HG03520 (cell line): ENCODE results near the gene FYB1.
"Not testable (repeated sequence)": the region's sequence is repeated elsewhere in the genome, so short reads cannot be mapped to it uniquely, and the experiment has no call there.

Experiments
- ATAC-seq: cut with Tn5 transposase; IDR thresholded peaks from one replicate; pipeline ENCODE4 v1.9.1; 2021; ENCODE audit warnings: mild to moderate bottlenecking, moderate library complexity; ENCODE audit not compliant: unreplicated experiment

Gene FYB1, protein sequence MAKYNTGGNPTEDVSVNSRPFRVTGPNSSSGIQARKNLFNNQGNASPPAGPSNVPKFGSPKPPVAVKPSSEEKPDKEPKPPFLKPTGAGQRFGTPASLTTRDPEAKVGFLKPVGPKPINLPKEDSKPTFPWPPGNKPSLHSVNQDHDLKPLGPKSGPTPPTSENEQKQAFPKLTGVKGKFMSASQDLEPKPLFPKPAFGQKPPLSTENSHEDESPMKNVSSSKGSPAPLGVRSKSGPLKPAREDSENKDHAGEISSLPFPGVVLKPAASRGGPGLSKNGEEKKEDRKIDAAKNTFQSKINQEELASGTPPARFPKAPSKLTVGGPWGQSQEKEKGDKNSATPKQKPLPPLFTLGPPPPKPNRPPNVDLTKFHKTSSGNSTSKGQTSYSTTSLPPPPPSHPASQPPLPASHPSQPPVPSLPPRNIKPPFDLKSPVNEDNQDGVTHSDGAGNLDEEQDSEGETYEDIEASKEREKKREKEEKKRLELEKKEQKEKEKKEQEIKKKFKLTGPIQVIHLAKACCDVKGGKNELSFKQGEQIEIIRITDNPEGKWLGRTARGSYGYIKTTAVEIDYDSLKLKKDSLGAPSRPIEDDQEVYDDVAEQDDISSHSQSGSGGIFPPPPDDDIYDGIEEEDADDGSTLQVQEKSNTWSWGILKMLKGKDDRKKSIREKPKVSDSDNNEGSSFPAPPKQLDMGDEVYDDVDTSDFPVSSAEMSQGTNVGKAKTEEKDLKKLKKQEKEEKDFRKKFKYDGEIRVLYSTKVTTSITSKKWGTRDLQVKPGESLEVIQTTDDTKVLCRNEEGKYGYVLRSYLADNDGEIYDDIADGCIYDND

GRCh38 chr5:39219437-39219836 is at the start of gene FYB1:
Gene FYB1 (minus strand): TSS chr5:39219563. CDS start chr5:39202960, 16,603 bp downstream.
- no peak for ATAC-seq

GRCh38 chr5:39267186-39267585 is 47.8 kb upstream of the FYB1 start:
- no peak for ATAC-seq

- no peak for ATAC-seq
Observed at GRCh38 chr5:39266442-39266841, 47.1 kb upstream of the FYB1 start.

DNA sequence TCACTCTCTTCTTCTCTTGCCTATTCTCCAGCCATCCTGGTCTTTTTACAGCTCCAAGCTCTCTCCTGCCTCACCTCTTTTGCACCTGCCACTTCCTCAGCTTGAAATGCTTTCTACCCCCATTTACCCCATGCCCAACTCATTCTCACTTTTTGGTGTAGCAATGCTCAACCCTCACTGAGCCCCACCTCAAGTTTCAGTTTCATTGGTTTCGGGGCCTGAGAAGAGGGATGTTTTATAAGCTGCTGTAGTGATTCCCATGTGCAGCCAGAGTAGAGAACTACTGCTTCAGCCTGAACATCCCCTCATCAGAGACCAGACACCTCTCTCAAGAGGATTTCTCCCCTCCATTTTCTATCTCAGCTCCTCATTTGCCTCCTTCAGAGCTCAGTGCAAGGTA is 45.2 kb upstream of the FYB1 start:
- peak; percentile 81 for ATAC-seq

- ATAC-seq = no peak
Observed at GRCh38 chr5:39262981-39263380, 43.6 kb upstream of the FYB1 start.

DNA sequence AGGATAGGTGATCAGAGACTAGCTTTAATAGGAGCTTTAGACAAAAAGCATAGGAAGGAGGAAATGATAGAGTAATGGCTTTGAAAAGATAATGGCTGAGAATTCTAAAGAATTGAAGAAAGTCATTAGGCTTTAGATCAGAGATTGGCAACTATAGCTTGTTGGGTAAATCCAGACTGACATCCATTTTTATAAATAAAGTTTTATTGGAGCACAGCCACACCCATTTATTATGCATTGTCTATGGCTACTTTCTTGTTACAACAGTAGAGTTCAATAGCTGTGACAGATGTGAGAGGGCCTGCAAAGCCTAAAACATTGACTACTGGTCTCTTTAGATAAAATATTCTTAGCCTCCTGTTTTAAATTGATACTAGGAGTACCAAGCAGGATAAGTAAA is 40.7 kb upstream of the FYB1 start:
- ATAC-seq = no peak

- no peak for ATAC-seq
Observed at GRCh38 chr5:39257554-39257953, 38.2 kb upstream of the FYB1 start.

- no peak for ATAC-seq
Observed at GRCh38 chr5:39256477-39257235, 37.3 kb upstream of the FYB1 start.

- no peak for ATAC-seq
Observed at GRCh38 chr5:39255406-39255805, 36.0 kb upstream of the FYB1 start.

DNA sequence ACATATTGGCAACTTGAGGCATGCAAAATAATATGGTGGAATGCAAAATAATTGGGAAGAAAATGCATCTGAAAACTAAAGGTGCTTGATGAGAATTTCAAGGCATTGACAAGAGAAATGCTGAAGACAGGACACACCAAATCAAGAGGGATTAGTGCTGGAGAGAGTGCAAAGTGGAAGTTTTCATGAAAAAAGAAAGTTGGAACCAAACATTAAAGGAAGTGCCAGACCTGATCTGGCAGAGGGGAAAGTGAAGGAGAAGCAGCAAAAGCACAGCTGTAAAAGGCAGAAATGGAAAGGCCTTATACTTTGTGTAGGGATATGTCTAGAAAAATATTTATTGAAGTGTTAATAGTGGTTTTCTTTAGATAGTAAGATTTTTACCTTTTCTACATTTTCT is 35.3 kb upstream of the FYB1 start:
- no peak for ATAC-seq

DNA sequence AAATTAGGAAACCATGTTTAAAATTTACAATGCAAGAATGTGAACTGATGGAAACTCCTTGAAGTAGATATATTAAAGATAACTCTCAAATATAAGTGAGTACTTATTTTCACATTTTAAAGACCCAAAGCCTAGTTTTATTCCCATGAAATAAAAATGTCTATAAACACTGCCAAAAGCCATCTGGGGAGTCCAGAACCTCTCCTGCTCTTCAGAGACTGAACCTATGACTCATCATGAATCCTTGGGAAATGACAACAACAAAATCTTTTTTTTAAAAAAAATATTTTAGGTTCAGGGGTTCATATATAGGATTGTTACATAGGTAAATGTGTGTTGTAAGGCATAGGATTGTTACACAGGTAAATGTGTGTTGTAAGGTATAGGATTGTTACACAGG is 33.8 kb upstream of the FYB1 start:
- no peak for ATAC-seq

GRCh38 chr5:39249564-39250274 is 30.4 kb upstream of the FYB1 start:
- ATAC-seq = no peak

DNA sequence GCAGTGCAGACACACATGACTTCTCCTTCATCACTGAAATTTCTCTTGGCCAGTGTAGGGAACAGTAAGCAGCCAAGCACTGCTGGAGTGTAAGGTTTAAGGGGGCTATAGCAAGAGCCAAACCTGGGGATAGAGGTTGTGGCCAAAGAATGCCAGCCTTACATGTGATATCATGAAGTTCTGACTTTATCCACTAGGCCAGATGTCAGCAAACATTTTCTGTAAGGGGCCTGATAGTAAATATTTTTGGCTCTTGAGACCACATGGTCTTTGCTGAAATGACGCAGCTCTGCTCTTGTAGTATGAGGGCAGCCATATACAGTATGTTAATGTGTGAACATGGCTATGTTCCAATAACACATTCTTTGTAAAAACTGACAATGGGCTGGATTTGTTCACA is 29.7 kb upstream of the FYB1 start:
- ATAC-seq = no peak

- no peak for ATAC-seq
Observed at GRCh38 chr5:39240750-39241149, 21.4 kb upstream of the FYB1 start.

DNA sequence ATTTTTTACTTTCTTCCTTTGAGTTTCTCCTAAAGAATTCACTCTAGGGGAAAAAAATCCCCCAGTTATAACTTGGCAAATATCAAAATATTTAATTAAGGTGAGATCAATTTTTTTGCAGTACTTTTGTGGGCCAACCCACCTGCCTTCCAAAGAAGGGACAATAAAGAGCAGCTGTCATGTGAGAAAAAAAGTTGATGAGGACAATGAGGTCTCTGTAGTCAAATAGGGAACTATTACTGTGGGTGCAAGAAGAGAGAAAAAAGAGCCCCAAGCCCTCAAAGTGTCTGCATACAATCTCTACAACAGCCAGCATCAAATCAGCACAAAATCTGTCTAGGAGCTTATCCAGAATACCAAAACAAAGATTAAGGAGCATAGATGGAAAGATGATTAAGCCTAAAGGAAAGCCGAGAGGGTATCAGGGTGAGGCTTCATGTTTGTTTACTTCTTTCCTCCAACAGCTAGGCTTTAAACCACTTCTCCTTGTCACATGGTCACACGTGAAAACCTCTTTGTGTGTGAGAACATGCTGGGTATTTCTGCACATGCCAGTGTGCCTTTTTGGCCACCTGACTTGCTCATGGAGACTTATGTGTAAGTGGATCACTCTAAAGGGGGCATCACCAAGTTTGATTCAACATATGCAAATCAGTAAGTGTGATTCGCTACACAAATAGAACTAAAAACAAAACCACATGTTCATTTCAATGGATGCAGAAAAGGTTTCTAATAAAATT is 19.2 kb upstream of the FYB1 start:
- ATAC-seq = no peak

- no peak for ATAC-seq
Observed at GRCh38 chr5:39236718-39237117, 17.4 kb upstream of the FYB1 start.

DNA sequence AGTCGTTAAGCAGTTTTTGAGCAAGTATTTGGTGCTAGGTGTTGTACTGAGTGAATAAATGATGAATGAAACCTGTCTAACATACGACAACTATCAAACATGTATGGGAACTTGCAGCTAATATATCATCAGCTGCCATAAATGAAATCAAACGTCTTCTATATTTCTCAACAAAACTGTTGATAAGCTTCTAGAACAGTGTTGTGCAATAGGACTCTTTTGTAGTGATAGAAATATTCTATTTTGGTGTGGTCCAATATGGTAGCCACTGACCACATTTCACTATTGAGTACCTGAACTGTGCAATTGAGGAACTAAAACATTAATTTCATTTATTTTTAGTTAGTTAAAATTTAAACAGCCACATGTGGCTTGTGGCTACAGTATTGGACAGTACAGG is 16.3 kb upstream of the FYB1 start:
- ATAC-seq = no peak

DNA sequence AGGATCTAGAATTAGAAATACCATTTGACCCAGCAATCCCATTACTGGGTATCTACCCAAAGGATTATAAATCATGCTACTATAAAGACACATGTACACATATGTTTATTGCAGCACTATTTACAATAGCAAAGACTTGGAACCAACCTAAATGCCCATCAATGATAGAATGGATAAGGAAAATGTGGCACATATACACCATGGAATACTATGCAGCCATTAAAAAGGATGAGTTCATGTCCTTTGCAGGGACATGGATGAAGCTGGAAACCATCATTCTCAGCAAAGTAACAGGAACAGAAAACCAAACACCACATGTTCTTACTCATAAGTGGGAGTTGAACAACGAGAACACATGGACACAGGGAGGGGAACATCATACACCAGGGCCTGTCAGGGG is 15.1 kb upstream of the FYB1 start:
- ATAC-seq = not testable (repeated sequence)

GRCh38 chr5:39233783-39234182 is 14.4 kb upstream of the FYB1 start:
- ATAC-seq = no peak
